H1 (cell line): Measurements from ENCODE around the gene DHRS7B.

Experiments used
- EZH2 ChIP-seq: fragments of 200-600 bp; sonication (generic); IDR thresholded peaks from 2 replicates; pipeline ENCODE4 v1.7.1; 2012; ENCODE audit warnings: low read depth, mild to moderate bottlenecking, moderate library complexity, low read length, inconsistent platforms; ENCODE audit not compliant: severe bottlenecking
- SP2 ChIP-seq: IDR thresholded peaks from 2 replicates; pipeline ENCODE4 v1.6.1; 2012; ENCODE audit warnings: mild to moderate bottlenecking, low read length, inconsistent platforms

- TF ChIP-seq EZH2 (no peak), SP2 (no peak)
These were observed 83.8 kb downstream of the DHRS7B start for GRCh38 chr17:21210411-21211076.
